ENCODE results near the gene EHD4. TPM values are rescaled to one million over a fixed set of nuclear protein-coding genes. Genes with fewer than 3 reads are reported as not detected.

EHD4 gene
- total RNA-seq, 6 experiments from 2014 or later, result 14.1 to 21.8 (median 18.1) TPM

GRCh38 chr15:41869770-41870688 lies 102.3 kb downstream of the EHD4 start:
- peak overlapping the region; percentile 91 for H3K27ac Mint-ChIP-seq
- TF ChIP-seq, protein P1, sequence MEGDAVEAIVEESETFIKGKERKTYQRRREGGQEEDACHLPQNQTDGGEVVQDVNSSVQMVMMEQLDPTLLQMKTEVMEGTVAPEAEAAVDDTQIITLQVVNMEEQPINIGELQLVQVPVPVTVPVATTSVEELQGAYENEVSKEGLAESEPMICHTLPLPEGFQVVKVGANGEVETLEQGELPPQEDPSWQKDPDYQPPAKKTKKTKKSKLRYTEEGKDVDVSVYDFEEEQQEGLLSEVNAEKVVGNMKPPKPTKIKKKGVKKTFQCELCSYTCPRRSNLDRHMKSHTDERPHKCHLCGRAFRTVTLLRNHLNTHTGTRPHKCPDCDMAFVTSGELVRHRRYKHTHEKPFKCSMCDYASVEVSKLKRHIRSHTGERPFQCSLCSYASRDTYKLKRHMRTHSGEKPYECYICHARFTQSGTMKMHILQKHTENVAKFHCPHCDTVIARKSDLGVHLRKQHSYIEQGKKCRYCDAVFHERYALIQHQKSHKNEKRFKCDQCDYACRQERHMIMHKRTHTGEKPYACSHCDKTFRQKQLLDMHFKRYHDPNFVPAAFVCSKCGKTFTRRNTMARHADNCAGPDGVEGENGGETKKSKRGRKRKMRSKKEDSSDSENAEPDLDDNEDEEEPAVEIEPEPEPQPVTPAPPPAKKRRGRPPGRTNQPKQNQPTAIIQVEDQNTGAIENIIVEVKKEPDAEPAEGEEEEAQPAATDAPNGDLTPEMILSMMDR (IDR thresholded peaks at IDR 0.05), result no peak
- DNase-seq, result no peak
- H3K9me3 Mint-ChIP-seq, result no peaks in the 10 kb centered on the region
- H3K27me3 Mint-ChIP-seq (ENCODE audit: insufficient read depth), result peaks cover 13% of the 10 kb centered on the region
- H3K4me3 Mint-ChIP-seq, result no peak overlapping the region; the same call in 1 of the 2 replicates
- peaks cover 12% of the 10 kb centered on the region for H3K4me1 Mint-ChIP-seq (ENCODE audit: low read depth)
- H3K36me3 Mint-ChIP-seq (ENCODE audit: low read depth), result no peaks in the 10 kb centered on the region

DNA sequence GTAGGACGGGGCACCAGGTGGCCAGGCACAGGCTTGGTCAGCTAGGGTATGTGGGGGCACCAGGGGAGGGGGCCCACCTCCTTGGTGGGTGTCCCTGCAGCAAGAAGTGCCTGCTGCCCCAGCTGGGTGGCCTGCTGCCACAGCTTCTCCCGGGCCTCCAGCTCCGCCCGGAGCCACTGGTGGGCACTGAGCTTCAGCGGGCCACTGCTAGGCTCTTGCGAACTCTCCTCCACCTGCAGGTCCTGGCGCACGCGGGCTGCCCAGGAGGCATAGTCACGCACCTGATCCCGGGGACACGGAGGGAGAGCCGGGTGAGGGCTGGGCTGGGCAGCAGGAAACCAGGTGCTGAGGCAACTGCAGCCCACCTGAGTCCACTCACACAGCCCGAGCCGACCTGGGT lies 104.0 kb downstream of the EHD4 start:
- H3K36me3 Mint-ChIP-seq (ENCODE audit: low read depth), result no peaks in the 10 kb centered on the region
- peaks cover 12% of the 10 kb centered on the region for H3K27me3 Mint-ChIP-seq (ENCODE audit: insufficient read depth)
- H3K27ac Mint-ChIP-seq, result no peak overlapping the region
- TF ChIP-seq, protein P1 (IDR thresholded peaks at IDR 0.05), result no peak
- H3K4me1 Mint-ChIP-seq (ENCODE audit: low read depth), result peaks cover 12% of the 10 kb centered on the region
- H3K4me3 Mint-ChIP-seq, result no peak overlapping the region
- no peak for DNase-seq
- H3K9me3 Mint-ChIP-seq, result no peaks in the 10 kb centered on the region

GRCh38 chr15:41866872-41867579 lies 105.3 kb downstream of the EHD4 start:
- peaks cover 12% of the 10 kb centered on the region for H3K4me1 Mint-ChIP-seq (ENCODE audit: low read depth)
- TF ChIP-seq, protein P1 (IDR thresholded peaks at IDR 0.05), result no peak
- no peak overlapping the region for H3K4me3 Mint-ChIP-seq
- no peak overlapping the region for H3K27ac Mint-ChIP-seq
- no peak for DNase-seq
- peaks cover 9% of the 10 kb centered on the region for H3K27me3 Mint-ChIP-seq (ENCODE audit: insufficient read depth)
- H3K36me3 Mint-ChIP-seq (ENCODE audit: low read depth), result no peaks in the 10 kb centered on the region
- no peaks in the 10 kb centered on the region for H3K9me3 Mint-ChIP-seq

DNA sequence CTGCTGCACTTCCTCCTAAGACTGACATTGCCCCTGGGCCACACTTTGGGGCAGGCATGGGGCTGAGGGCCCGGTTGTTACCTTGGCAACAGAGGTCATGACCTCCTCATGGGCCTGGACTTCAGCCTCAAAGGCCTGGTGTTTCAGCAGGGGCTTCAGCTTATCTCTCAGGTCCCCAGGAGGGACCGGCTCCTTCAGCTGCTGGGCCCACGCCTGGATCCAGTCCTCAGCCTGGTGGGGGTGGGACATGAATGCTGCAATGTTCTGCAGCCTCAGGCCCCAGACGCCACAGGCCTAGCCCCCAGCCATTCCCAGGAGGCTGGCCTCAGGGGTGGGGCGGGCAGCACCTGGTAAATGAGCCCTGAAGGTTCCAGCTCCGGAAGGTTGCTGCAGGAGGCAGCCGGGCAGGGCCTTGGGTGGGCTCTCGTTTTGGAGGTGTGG lies 106.1 kb downstream of the EHD4 start:
- TF ChIP-seq, protein P1 (IDR thresholded peaks at IDR 0.05), result no peak
- H3K4me3 Mint-ChIP-seq, result no peak overlapping the region
- H3K27ac Mint-ChIP-seq, result no peak overlapping the region
- H3K36me3 Mint-ChIP-seq (ENCODE audit: low read depth), result no peaks in the 10 kb centered on the region
- peaks cover 11% of the 10 kb centered on the region for H3K4me1 Mint-ChIP-seq (ENCODE audit: low read depth)
- no peak for DNase-seq
- peaks cover 8% of the 10 kb centered on the region for H3K27me3 Mint-ChIP-seq (ENCODE audit: insufficient read depth)
- no peaks in the 10 kb centered on the region for H3K9me3 Mint-ChIP-seq

GRCh38 chr15:41865490-41866055 lies 106.8 kb downstream of the EHD4 start:
- no peak overlapping the region for H3K27ac Mint-ChIP-seq
- TF ChIP-seq, protein P1 (IDR thresholded peaks at IDR 0.05), result no peak
- H3K27me3 Mint-ChIP-seq (ENCODE audit: insufficient read depth), result peaks cover 8% of the 10 kb centered on the region
- no peaks in the 10 kb centered on the region for H3K9me3 Mint-ChIP-seq
- no peak overlapping the region for H3K4me3 Mint-ChIP-seq
- peaks cover 4% of the 10 kb centered on the region for H3K4me1 Mint-ChIP-seq (ENCODE audit: low read depth)
- no peak for DNase-seq
- H3K36me3 Mint-ChIP-seq (ENCODE audit: low read depth), result no peaks in the 10 kb centered on the region

All from HFFc6 (cell line).